GM18511 (cell line): Measurements from ENCODE around the gene PMP22.

Experiments
- ATAC-seq: cut with Tn5 transposase; IDR thresholded peaks from one replicate; pipeline ENCODE4 v1.9.1; 2021; ENCODE audit warnings: mild to moderate bottlenecking, moderate library complexity; ENCODE audit not compliant: unreplicated experiment

Gene PMP22

GRCh38 chr17:15265131-15265530 is at the start of gene PMP22:
PMP22 (minus strand) TSS chr17:15265326; CDS start chr17:15260727, 4,599 bp downstream.
- ATAC-seq, result no peak

GRCh38 chr17:15311996-15312395 is 46.9 kb upstream of the PMP22 start:
- no peak for ATAC-seq

DNA sequence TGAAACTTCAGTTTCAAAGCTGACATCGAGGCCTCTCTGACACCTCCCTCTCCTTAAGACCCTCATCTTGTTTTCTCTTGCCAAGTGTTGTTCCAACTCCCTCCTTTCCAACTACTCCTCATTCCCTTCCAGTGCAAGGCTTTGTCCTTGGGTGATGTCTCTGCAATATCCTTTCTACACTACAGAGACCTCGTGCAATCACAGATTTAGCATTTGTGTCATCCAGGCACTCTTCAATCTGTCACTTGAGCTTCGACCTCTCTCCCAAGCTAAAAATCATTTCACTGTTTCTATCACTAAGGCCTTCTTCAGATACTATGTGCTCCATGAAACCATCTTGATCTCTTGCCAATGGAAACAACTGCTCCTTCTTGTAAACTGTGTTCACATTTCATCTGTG is 44.7 kb upstream of the PMP22 start:
- no peak for ATAC-seq

DNA sequence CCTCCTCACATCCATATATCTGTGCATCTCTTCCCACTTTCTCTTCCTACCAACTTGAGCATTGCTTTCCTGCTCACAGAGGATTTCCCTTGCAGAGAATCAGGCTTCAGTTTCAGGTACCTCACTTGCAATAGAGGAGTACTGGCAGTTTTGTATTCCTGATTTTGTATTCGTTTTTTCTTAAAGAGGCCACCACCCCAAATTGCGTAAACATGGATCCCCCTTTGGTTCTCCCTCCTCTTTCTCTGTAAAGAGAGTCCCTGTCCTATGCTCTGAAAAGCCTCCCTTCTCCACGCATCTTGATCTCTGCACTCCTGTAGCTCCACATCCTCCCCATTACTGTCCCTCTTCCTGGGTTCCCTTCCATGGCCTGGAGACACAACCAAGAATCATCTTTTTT is 44.1 kb upstream of the PMP22 start:
- no peak for ATAC-seq

GRCh38 chr17:15308758-15309157 is 43.6 kb upstream of the PMP22 start:
- ATAC-seq, result no peak

DNA sequence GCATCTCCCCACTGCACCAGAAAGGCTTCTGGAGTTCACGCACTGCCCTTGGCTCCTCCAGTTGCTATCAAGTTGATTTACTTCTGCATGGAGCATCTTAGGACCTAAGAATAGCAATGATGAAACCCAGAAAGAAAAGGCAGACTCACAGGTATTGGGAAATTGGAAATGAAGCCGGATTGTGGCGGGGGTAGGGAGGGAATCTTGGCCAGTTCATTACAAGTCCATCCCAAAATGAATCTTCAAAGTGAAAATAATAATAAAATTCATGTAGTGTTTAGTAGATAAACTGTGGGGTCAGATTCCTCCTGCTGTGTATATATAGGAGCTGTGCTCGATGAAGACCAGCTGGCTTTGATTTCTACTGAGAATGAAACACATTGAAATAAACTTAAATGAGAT is 42.6 kb upstream of the PMP22 start:
- no peak for ATAC-seq

DNA sequence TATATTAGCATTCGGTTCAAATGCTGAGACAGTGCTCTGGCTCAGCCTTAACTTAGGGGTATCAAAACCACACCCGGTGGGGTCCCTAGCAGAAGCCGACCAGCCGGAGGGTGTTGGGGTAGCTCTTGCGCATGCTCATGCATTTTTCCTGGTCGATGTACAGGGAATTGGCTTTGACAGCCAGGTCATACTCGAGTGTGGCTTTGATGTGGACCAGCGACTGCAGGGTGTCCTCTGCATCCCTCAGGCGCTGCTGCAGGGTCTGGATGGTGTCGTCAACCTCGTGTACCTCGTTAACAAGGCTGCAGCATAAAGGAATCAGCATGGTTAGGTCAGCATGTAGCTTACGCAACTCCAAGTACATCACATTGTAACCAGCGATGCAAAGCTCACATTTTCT is 38.7 kb upstream of the PMP22 start:
- no peak for ATAC-seq

DNA sequence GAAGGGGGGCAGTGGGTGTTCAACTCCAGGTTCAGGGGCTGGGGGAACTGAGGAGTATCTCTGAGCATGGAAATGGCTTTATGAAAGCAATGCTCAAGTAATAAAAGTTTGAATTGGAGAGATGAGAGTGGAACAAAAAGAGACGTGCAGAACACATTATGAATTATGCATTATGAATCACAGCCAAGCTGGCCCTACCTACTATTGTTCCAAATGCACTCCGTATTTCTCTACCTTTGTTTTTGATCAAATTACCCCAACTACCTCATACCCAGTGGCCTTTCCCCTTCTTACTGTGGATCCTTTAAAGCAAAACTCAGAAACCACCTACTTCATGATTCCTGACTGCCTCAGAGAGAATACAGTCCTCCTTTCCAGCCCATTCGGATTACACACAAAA is 38.1 kb upstream of the PMP22 start:
- ATAC-seq, result no peak

- no peak for ATAC-seq
Measured at GRCh38 chr17:15301845-15302244, 36.7 kb upstream of the PMP22 start.

DNA sequence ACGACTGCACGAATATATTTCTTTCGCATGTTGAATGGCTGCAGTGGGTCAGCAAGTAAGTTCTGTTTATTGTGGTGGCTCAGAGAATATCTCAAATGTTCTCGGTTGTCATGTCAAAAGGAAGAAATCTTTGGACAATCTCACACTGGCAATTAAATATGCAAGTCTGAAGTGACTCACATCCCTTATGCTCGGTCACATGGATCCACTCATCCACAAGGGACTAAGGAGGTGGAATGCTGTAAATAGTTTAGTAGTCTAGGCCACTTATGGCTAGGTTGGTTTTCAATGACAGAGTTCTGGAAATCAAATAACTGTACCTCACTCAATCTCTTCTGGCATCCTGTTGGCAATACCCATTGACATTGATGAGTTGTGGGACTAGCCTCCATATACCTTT is 33.0 kb upstream of the PMP22 start:
- no peak for ATAC-seq

GRCh38 chr17:15293558-15293957 is 28.4 kb upstream of the PMP22 start:
- ATAC-seq, result no peak

GRCh38 chr17:15291674-15292361 is 26.7 kb upstream of the PMP22 start:
- no peak for ATAC-seq

- ATAC-seq, result no peak
Measured at GRCh38 chr17:15290605-15291004, 25.5 kb upstream of the PMP22 start.

GRCh38 chr17:15289285-15290183 is 24.4 kb upstream of the PMP22 start:
- ATAC-seq, result no peak

DNA sequence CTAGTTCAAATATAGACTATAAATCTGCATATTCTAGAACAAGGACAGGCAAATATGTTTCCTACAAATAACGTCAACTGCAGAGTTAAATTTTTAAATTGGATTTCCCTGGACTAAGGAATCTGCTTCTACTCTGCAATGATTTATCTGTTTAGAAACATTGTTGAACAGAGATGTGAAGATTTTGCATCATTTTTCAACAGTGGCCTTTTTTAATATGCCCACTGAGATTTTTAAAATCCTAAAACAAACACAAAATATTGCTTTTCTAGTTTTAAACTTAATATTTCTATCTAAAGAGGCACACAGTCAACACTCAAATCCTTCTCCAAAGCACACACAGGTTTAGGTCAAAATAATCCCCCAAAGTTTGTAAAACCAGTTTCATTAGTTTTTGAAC is 23.7 kb upstream of the PMP22 start:
- ATAC-seq, result no peak

DNA sequence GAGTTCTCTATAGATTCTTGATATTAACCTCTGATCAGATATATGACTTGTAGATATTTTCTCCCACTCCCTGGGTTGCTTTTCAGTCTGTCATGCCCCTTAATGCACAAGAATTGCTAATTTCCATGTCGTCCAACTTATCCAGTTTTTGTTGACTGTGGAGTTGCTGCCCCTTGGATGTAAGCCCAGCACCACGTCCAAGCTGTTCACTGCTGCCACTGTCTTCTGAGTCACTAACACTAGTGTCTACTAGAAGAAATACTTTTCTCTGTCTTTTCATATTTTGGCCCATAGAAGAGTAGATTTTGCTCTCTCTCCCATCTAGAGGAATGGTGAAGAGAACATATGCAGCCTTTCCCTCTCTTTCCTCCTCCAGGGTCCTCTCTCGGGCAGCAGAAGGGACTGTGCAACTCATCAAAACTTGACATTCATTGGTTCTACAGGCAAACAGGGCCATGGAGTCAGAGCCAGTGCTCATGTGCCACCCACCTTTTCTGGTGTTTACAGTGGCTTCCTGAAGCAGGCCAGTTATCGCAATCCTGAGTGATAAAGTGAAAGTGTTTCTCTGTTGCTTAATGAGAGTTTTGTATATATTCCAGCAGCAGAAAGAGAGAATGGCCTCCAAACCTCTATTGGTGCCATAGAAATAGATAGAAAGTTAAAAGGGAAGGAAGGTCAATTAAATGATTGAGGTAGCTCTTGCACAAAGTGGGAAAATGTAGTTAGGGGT is 22.6 kb upstream of the PMP22 start:
- ATAC-seq, result no peak

GRCh38 chr17:15285466-15285865 is 20.3 kb upstream of the PMP22 start:
- no peak for ATAC-seq

GRCh38 chr17:15284537-15284936 is 19.4 kb upstream of the PMP22 start:
- ATAC-seq, result no peak

DNA sequence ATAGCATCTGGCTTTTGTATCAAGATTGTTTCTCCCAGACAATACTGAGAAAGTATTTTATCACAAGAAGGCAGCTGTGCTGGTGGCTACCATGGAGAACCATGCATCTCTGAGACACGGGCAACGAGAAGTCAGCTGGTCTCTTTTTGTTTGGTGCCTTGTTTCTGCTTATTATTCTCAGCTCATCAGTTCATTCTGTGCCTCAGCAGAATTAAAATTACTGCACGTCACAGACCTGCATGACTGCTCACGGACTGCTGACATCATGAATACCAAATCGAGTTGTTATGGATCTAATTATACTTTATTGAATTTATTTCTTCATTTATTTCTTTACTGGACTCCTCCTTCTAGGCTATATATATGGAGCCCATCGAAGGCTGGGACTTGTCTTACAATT is 19.0 kb upstream of the PMP22 start:
- ATAC-seq, result no peak

DNA sequence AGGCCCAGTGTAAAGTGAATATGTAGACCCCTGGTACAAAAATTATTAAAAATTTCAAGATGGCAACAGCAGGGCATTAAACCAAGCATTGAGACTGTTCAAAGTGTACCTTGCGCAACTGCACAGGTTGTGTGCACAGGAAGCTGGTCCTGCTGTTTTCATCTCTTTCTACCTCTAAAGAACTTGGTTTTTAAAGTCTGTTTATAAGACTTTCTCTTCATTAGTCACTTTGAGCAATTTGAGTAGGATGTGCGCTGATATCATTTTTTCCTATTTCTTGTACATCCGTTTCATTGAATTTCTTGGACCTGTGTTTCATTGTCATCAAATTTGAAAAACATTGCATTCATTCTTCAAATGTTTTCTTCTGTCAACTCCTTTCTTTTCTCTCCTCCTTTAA is 16.8 kb upstream of the PMP22 start:
- no peak for ATAC-seq

DNA sequence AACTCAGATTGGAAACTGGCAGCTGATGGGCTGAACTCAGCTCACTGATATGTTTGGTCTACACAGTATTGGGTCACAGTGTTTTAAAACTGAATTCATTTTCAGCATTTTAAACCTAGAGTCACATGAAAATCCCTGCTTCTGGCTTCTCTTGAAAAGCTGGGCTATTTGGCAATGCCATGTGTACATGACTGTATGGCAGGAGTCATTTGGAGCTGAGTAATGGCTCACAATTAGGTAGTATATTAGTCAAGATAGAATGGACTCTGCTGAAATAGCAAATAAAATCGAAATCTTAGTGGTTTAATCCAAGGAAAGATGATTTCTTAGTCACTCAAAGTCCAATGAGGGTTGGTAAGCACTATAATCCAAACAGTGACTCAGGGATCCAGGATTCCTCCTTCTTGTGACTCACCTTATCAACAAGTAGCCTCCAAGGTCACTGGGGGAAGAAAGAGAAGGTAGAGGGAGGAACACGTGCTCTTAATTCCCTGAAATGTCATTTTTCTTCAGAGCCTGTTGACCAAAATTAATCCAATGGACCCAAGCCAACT is 13.9 kb upstream of the PMP22 start:
- ATAC-seq, result no peak
